GM18502 (cell line): ENCODE data around the gene CTDSP2.
A peak's percentile ranks its signal among the peaks of the same experiment; 100 is the strongest.
"Not testable (repeated sequence)": the region's sequence is repeated elsewhere in the genome, so short reads cannot be mapped to it uniquely, and the experiment has no call there.

Source experiments
- ATAC-seq: cut with Tn5 transposase; IDR thresholded peaks from one replicate; pipeline ENCODE4 v1.9.1; 2021; ENCODE audit warnings: mild to moderate bottlenecking; ENCODE audit not compliant: unreplicated experiment, poor library complexity

Gene CTDSP2

DNA sequence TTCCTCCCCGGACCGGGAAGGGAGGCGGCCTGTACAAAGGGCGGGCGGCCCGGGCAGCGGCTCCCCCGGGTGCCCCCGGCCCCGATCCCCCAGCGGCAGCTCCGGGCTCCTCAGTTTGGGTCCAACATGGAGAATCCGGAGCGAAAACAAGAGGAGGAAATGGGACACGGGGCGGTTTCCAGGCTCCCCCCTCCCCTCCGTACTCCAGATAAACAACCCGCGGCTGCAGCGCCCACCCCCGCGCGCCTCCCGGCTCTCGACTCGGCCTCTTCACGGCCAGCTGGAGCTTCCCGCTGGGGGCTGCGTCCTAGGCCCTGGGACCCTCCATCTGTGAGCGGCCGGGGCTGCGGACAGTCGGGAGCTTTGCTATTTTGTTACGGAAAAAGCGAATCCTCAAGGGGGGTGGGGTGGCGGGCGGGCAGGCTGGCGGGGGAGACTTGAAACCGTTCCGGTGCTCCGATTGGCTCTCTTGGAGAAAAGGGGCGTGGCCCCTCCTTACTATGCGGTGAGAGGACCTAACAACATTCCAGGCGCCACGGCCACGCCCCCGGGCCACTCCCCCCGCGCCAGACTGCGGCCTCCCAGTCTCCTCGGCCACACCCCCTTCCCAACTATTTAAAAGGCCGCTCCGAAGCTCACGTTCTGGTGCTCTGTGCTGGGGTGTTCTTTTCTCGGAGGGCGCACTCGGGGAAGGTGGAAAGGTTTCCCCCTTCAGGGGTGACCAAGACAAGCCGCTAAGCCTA is at the start of gene CTDSP2:
Gene CTDSP2 (minus strand): TSS at position 153 of the 743 bp plus-strand sequence. CDS start 294 bp downstream, outside the sequence.
- peak; percentile 51 for ATAC-seq

DNA sequence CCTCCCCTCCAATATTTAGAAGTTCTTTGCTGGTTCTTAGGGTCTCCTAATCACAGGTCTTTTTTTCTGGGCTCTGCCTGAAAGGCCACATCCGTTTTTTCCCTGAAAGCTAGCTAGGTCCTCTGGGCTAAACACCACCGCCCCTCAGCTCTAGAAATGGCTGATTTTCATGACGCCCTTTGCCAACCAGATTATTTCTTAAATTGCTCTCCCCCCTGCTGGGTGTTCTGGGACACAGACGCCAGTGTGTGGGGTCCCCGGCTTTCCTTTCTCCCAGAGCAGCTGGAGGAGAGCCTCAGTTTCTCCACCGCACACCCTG is 49.5 kb upstream of the CTDSP2 start:
- no peak for ATAC-seq

GRCh38 chr12:57895389-57896114 is 49.0 kb upstream of the CTDSP2 start:
- no peak for ATAC-seq

DNA sequence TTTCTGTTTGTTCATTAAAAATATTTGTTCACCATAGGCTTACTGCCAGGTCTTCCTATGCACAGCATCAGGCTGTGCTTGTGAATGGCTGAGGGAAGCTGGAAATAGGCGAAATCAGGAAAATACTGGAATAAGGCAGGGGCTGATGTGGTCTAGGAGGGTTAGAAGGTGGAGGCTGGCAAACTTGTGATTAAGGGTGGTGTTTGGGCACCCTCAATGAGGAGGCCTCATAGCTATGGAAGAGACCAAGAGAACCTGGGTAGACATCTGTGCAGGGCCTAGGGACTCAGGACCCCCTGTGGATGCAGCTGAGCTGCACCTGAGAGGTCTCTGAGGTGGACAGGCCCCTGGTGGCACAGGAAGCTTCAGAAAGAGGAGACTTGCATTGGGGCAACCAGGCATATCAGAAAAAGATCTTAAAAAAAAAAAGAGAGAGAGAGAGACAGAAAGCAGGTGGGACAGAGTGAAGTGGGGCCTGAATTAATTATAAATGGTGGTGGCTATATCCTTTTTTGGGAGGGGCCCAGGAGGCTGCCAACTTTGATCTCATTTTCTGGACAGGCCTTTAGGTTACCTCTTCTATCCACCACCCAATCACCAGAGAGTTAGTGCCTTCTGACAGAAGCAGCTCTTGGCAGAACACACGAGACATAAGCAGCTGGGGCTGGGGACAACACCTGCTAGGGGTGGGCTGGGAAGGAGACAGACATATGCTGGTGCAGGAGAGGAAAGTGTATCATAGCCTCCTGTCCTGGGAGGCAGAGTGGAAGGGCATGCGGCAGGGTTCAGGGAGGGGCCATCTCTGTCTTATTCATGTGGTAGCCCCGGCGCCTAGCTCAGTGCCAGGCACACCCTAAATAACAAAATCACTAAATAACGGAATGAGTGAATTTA is 48.1 kb upstream of the CTDSP2 start:
- ATAC-seq = no peak

- ATAC-seq = no peak
These were observed 47.2 kb upstream of the CTDSP2 start for GRCh38 chr12:57893431-57894353.

DNA sequence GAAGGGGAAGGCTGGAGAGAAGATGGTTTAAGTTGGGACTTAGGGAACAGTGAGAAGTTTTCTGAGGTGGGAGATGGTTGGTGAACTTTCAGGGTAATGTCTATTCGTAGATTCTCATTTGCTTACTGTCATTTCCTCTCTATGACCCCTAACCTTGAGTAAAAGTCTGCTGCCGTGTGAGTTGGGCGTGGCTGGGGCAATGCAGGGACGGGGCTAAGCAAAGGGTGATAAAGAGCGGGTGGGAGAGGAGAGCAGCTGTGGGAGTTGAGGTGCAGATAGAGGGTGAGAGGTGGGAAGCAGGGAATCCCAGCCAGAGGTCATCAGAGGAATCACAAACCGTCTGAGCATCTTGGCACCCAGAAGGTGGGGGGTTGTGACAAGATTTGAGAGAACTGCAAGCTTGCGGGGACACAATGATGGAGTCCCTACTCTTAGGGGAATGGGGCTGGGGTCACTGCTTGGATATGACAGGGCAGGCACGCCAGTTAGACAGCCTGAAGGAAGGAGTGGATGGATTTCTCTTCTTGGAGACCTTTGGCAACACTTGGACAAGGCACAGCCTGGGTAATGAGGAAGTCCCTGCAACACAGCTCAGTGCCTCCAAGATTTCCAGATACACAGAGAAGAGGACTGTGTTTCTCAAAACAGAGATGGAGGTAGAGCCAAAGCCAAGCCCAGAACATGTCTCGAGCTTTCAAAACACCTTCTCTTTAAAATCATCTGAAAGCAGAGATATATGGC is 45.9 kb upstream of the CTDSP2 start:
- no peak for ATAC-seq

- ATAC-seq = no peak
These were observed 45.2 kb upstream of the CTDSP2 start for GRCh38 chr12:57891542-57892228.

DNA sequence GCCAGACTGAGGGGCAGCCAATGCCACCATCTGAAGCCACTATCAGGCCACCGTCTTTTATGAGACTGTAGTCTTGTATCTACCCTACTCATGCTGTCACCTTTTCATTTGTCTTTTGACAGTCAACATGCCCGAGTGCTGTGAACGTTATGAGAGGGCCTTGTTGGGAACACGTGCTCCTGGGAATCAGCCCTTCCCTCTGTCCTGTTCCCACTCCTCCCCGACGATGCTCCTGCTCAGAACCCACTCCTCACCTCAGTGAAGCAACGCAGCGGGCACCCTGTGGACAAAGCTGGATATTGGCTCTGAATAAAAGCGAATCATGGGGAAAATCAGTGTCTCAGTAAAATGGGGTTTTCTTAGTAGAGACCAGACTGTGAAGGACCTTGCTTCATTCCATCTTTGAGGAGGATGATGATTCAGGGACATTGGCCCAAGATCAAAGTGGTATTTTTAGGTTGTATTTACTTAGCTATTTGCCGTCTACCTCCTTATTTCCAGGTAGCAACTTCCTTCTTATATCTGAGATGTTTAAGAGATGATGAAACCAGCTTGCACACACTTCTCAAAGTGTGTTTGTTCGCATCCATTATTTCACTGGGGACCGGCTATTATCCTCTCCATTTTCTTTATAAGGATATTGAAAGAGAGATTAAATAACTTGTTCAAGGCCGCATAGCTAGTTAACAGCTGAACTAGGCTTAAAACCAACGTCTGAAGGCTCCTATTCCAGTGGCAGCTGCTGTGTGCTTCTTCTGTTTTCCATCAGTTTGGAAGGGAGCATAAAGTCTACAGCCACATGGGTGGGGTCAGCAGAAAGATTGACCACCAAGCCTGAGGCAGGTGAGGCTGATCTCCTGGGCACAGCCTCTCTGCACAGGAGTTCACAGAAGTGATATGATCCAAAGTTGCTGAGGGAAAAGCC is 43.9 kb upstream of the CTDSP2 start:
- no peak for ATAC-seq

- no peak for ATAC-seq
These were observed 43.0 kb upstream of the CTDSP2 start for GRCh38 chr12:57889500-57889989.

DNA sequence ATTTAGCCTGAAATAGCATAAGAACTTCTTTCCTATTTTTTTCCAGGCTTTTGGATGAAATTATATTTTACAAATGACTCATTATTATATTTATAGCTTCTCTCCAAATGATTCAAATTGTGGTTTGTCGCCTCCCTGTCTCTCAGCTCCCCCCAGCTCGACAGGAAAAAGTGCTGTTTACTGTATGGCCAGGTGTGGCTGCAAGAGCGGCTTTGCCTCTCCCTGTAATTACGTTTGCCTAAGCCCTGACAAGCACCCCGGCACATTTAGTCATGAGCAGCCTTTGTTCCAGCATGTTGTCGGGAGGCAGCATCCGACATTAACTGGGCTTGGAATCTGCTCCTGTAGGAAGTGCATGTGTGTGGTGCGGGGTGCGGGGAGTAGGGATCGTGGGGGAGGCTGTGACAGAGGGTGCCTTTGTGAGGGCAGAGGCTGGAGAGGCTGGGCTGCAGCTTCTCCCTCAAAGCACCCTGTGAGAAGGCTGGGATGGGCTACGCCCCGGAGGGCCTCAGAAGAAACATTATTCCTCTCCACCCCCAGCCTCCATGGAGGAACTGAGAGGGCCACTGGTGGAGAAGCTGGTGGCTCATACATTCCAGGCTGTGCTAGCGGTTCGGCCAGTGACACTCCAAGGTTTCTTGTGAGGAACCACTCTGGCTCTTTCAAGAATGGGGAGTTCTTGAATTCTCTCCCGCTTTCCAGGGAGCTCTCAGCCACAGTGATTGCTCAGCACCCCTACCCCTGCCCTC is 42.1 kb upstream of the CTDSP2 start:
- no peak for ATAC-seq

- no peak for ATAC-seq
These were observed 41.3 kb upstream of the CTDSP2 start for GRCh38 chr12:57887631-57888408.

- not testable (repeated sequence) for ATAC-seq
These were observed 40.4 kb upstream of the CTDSP2 start for GRCh38 chr12:57886964-57887363.

GRCh38 chr12:57886542-57886941 is 40.0 kb upstream of the CTDSP2 start:
- ATAC-seq = no peak

DNA sequence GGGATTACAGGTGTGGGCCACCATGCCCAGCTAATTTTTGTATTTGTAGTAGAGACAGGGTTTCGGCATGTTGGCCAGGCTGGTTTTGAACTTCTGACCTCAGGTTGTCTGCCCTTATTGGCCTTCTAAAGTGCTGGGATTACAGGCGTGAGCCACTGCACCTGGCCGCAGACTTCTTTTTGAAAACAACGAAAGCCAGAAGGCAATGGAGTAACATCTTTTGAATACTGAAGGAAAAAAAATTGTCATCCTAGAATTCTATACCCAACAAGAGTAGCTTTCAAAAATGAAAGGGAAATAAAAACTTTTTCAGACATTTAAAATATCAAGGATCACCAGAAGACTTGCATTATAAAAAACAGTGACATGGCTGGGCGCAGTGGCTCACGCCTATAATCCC is 38.7 kb upstream of the CTDSP2 start:
- ATAC-seq = no peak

DNA sequence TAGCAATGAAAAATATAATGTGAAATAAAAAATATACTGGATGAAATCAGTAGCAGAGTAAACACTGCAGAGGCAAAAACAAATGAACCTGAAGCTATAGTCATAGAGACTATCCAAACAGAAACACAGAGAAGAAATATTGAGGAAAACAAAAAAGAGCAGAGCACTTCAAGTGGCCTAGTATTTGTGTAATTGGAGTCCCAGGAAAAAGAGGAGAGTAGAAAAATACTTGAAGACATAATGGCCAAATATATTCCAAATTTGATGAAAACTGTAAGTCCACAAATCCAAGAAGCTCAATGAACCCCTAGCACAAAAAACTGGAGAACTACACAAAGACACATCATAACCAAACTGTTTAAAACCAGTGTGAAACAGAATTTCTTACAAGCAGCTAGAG is 37.2 kb upstream of the CTDSP2 start:
- ATAC-seq = no peak

- no peak for ATAC-seq
These were observed 36.5 kb upstream of the CTDSP2 start for GRCh38 chr12:57883057-57883456.
